ENCODE results near the gene WASF2. TPM values are rescaled to one million over a fixed set of nuclear protein-coding genes. Genes with fewer than 3 reads are reported as not detected.
A peak's percentile ranks its signal among the peaks of the same experiment; 100 is the strongest.

Gene WASF2
- total RNA-seq, 1 donor from 2014 or later, result 58.9 TPM

DNA sequence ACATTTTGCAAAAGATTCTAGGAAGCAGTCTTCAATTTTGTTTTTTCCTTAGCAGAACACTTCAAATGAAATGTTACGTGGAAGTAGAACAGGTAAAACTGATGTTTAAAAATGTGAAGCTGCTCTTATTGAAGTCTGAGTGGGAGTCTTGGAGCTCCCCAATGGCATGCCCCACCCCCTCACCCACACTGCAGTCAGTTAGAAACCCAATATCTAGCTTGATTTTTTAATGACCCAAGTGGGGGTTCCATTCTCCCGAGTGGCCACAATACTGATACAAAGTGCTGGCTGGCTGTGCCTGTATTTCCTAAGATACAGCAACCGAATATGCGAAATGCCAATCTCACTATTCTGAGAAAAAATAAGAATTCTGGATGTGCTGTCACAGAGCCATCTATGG is 66.3 kb downstream of the WASF2 start:
- Histone ChIP-seq H3K27ac (peak overlapping the region; percentile 24), H3K4me3 (no peak overlapping the region), H3K36me3 (peaks cover 0 to 17% of the 10 kb centered on the region in 2 donors), H3K4me1 (peaks cover 76% of the 10 kb centered on the region), H3K9me3 (no peaks in the 10 kb centered on the region), H3K27me3 (no peaks in the 10 kb centered on the region)
- no peak for TF ChIP-seq POLR2AphosphoS5 (IDR thresholded peaks at IDR 0.05; ENCODE audit: insufficient read depth in 1 of 2, low read depth in 1 of 2)
- TF ChIP-seq, protein P1, sequence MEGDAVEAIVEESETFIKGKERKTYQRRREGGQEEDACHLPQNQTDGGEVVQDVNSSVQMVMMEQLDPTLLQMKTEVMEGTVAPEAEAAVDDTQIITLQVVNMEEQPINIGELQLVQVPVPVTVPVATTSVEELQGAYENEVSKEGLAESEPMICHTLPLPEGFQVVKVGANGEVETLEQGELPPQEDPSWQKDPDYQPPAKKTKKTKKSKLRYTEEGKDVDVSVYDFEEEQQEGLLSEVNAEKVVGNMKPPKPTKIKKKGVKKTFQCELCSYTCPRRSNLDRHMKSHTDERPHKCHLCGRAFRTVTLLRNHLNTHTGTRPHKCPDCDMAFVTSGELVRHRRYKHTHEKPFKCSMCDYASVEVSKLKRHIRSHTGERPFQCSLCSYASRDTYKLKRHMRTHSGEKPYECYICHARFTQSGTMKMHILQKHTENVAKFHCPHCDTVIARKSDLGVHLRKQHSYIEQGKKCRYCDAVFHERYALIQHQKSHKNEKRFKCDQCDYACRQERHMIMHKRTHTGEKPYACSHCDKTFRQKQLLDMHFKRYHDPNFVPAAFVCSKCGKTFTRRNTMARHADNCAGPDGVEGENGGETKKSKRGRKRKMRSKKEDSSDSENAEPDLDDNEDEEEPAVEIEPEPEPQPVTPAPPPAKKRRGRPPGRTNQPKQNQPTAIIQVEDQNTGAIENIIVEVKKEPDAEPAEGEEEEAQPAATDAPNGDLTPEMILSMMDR (IDR thresholded peaks at IDR 0.05), result no peak
- no peak for TF ChIP-seq POLR2A (IDR thresholded peaks at IDR 0.05)
- intact Hi-C loops (cut with DNase I), result no loop called here
- DNase-seq (ENCODE audit: extremely low spot score in 2 of 2), result no peak

DNA sequence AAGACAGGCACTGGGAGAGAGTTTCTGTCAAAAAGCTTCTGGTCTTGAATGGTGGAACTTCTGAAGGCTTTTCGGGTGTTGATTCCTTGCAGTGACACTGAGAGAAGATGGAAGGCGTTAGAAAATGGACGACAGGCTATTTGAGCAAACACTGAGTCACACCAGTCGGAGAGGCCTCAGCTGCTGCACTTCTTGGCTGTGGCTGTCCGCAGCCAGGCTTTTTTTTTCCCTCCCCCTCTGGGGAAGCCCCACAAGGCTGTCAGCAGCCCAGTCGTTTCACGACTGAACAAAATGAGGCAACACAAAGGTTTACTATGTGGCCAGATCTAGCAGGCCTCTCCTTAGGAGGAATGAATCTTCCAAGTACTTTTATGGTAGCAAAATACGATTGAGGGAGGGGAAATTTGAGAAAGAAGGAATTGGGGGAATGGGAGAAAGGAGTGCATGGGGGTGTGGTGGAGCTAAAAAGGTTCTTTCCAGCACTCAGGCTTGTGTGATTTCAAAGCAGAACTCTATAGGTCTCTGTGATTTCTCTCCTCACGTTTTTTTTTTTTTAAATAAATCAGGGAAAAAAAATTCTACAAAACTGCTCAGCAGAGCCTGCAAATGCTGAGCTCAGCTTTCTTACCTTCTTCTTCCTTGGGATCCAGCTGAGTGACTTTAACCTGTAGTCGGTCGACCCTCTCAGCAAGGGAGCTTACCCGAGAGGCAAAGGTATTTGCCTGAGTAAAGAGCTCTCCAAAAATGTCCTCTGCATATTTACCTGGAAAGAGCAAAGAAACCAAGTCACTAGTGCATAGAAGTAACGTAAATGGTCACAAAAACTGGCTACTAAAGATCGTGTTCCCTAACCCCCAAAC is 71.4 kb downstream of the WASF2 start:
- intact Hi-C loops (cut with DNase I), result loop anchor here (5.0 kb wide), 1 partner anchor 184 kb away; the partner anchor contains the start of gene AHDC1
- TF ChIP-seq, protein P1 (IDR thresholded peaks at IDR 0.05), result no peak
- TF ChIP-seq POLR2AphosphoS5 (IDR thresholded peaks at IDR 0.05; ENCODE audit: insufficient read depth in 1 of 2, low read depth in 1 of 2), result peak; percentile 66 to 89
- H3K4me3 ChIP-seq, result no peak overlapping the region
- no peaks in the 10 kb centered on the region for H3K27me3 ChIP-seq
- H3K4me1 ChIP-seq, result peaks cover 62% of the 10 kb centered on the region
- peaks cover 0 to 47% of the 10 kb centered on the region in 2 donors for H3K36me3 ChIP-seq
- H3K27ac ChIP-seq, result peak overlapping the region; percentile 73
- DNase-seq (ENCODE audit: extremely low spot score in 2 of 2), result no peak
- no peaks in the 10 kb centered on the region for H3K9me3 ChIP-seq

DNA sequence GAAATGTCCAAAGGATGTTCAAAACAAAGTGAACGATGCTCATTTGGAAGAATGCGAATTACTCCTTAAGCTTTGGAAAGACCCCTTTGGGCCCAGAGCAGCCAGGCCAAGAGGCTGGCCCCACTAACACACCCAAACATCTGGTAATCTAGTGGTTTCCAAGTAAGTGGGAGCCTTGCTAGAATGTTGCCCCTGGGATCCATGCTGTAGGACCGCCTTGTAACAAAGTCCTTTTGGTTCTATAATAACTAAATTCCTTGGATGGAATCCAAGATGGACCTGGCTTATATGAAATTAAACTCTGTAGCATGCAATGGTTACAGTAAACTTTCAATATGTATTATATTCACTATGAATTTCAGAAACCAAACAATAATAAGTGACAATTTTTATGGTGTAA is 72.3 kb downstream of the WASF2 start:
- H3K4me1 ChIP-seq, result peaks cover 56% of the 10 kb centered on the region
- intact Hi-C loops (cut with DNase I), result loop anchor here (5.0 kb wide), 1 partner anchor 185 kb away; the partner anchor contains the start of gene AHDC1

DNA sequence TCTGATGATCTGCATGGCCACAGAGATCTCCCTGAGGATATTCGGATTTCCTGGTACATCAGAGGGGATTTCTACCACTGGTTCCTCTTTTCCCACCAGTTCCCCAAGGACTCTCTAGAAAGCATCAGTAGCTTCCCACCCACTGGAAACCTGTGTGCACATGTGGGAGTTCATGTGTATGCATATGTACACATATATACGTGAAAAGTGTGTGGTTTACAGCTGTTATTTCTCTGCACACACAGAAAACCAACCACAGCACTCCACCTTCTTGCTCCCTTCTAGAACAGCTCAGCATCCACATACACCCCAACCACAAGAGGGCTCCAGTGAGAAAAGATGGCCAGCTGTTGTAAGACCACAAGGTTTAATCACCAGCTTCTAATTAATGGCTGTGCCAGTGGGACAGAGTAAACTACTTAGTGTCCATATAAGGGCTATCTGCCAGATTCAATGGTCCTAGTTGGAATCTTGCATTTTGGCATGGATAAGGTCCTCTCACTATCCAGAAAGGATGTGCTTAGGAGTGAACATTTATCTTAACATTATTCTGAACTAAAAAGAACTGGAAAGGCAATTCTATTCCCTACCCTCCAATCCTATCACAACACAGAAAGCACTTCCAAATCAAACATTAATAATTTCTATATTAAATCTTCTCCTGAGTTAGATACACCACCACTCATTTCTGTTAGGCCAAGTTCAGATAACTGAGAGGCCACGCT is 73.4 kb downstream of the WASF2 start:
- no peak for TF ChIP-seq POLR2AphosphoS5 (IDR thresholded peaks at IDR 0.05; ENCODE audit: insufficient read depth in 1 of 2, low read depth in 1 of 2)
- TF ChIP-seq, protein P1 (IDR thresholded peaks at IDR 0.05), result peak in 1 of 3 experiments; percentile 46

More for the DNA sequence above, 72.3 kb downstream of the WASF2 start:
- TF ChIP-seq, protein P1 (IDR thresholded peaks at IDR 0.05), result no peak
- no peak for TF ChIP-seq POLR2A (IDR thresholded peaks at IDR 0.05)
- TF ChIP-seq POLR2AphosphoS5 (IDR thresholded peaks at IDR 0.05; ENCODE audit: insufficient read depth in 1 of 2, low read depth in 1 of 2), result no peak
- DNase-seq (ENCODE audit: extremely low spot score in 2 of 2), result no peak
- peaks cover 0 to 55% of the 10 kb centered on the region in 2 donors for H3K36me3 ChIP-seq
- no peaks in the 10 kb centered on the region for H3K9me3 ChIP-seq
- H3K27me3 ChIP-seq, result no peaks in the 10 kb centered on the region
- H3K27ac ChIP-seq, result peak overlapping the region; percentile 73
- H3K4me3 ChIP-seq, result no peak overlapping the region

More for the DNA sequence above, 73.4 kb downstream of the WASF2 start:
- H3K4me1 ChIP-seq, result peaks cover 44% of the 10 kb centered on the region
- no peaks in the 10 kb centered on the region for H3K9me3 ChIP-seq
- no peak overlapping the region for H3K4me3 ChIP-seq
- peak overlapping the region; percentile 73 for H3K27ac ChIP-seq
- DNase-seq (ENCODE audit: extremely low spot score in 2 of 2), result no peak
- intact Hi-C loops (cut with DNase I), result loop anchor here (5.0 kb wide), 1 partner anchor 186 kb away; the partner anchor contains the start of gene AHDC1
- H3K36me3 ChIP-seq, result peaks cover 0 to 67% of the 10 kb centered on the region in 2 donors
- no peaks in the 10 kb centered on the region for H3K27me3 ChIP-seq

Data from vagina (tissue), 2 donors.